Left lobe of liver (tissue), 2 donors: Measurements from ENCODE around the gene RNFT2. TPM values are rescaled to one million over a fixed set of nuclear protein-coding genes. Genes with fewer than 3 reads are reported as not detected.

Experiments used
- ATAC-seq: fragments of 200-7000 bp; cut with Tn5 transposase; one replicate; pipeline ENCODE4 v1.9.1; 2020; ENCODE audit warnings: mild to moderate bottlenecking, moderate library complexity
- DNase-seq: peaks from one replicate; pipeline ENCODE4 v3.0.0-alpha.2; 2020; ENCODE audit warnings: low spot score
- total RNA-seq: library from RNA; stranded (reverse); gene quantifications from one replicate; pipeline ENCODE4 v1.2.1, GENCODE V29; 2021
- donor health status: DM: no; HTN: no; CAD: no; lungs with moderate emphysema.
- donor health status: DM: no; HTN: yes; CAD: no.

Gene RNFT2, protein sequence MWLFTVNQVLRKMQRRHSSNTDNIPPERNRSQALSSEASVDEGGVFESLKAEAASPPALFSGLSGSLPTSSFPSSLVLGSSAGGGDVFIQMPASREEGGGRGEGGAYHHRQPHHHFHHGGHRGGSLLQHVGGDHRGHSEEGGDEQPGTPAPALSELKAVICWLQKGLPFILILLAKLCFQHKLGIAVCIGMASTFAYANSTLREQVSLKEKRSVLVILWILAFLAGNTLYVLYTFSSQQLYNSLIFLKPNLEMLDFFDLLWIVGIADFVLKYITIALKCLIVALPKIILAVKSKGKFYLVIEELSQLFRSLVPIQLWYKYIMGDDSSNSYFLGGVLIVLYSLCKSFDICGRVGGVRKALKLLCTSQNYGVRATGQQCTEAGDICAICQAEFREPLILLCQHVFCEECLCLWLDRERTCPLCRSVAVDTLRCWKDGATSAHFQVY
- total RNA-seq: 0.40 TPM

- DNase-seq (peak; percentile 100), ATAC-seq (peak; percentile 94)
Observed at GRCh38 chr12:116737774-116738657, at the start of gene RNFT2, which contains the start of gene SPRING1. Gene RNFT2, plus strand, starts transcription at chr12:116738315. Its CDS starts 2,183 bp downstream, at chr12:116740498. Gene SPRING1, minus strand, starts transcription at chr12:116738069. Its CDS starts 169 bp downstream, at chr12:116737900.

- ATAC-seq (no peak), DNase-seq (no peak)
Observed at GRCh38 chr12:116689521-116689920, 48.6 kb upstream of the RNFT2 start.

GRCh38 chr12:116689979-116690744 lies 48.0 kb upstream of the RNFT2 start:
- no peak for ATAC-seq
- no peak for DNase-seq

- ATAC-seq: no peak
Observed at GRCh38 chr12:116691205-116691604, 46.9 kb upstream of the RNFT2 start.

GRCh38 chr12:116691636-116692035 lies 46.5 kb upstream of the RNFT2 start:
- no peak for DNase-seq
- ATAC-seq: no peak

More at GRCh38 chr12:116691205-116691604, 46.9 kb upstream of the RNFT2 start:
- no peak for DNase-seq

DNA sequence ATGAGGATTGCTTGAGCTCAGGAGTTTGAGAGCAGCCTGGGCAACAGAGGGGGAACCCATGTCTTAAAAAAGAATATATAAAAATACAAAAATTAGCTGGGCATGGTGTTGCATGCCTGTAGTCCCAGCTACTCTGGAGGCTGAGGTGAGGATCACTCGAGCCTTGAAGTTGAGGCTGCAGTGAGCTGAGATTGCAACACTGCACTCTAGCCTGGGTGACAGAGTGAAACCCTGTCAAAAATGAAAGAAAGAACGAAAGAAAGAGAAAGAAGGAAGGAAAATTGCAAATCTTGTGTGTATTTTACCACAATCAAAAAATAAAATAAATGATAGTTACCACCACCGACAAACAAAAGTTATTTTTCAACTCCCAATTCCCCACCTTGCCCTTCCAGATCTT lies 45.5 kb upstream of the RNFT2 start:
- ATAC-seq (peak; percentile 48), DNase-seq (no peak)

DNA sequence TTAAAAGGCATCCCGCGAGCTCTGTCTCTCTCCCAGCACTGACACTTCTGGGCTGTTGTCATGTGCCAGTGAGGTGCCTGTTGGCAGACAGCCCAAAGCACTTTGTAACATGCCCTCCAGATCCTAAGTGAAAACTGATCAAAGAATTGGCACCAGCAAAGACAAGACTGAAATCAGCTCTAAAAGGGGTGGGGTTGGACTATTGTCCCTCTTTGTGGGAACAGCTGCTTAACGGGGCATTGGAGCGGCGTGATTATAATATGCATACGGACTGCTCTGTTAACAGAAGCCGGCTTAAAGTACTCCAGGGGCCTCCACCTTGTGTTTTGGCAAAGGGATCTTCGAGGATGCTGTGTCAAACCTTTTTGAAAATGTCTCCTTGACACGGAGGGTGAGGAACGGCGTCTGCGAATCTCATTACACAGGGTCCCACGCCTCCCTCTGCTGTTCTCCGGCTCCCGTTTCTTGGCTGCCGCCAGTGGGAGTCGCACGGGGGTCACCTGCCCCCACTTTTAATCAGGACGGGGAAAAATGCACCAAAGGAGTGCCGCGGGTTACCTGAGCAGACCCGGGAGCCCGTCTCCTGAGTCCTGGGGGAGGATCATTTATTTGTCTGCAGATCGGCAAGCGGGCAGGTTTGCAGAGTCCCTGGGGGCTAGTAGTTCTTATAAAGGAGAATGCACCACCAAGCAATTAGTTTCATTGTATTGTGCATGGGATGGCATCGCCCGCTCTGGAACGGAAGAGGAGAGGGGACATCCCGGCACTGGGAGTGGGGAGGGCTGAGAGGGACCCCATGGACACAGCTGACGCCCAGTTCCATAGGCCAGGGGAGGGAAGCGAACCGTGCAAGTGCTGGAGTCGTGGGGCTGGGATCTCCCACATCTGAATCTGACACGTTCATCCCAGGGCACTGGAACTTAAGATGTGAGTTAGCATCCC lies 44.6 kb upstream of the RNFT2 start:
- ATAC-seq: peak; percentile 79
- peak; percentile 85 for DNase-seq

- no peak for DNase-seq
- peak; percentile 20 for ATAC-seq
Observed at GRCh38 chr12:116694653-116695463, 43.3 kb upstream of the RNFT2 start.

DNA sequence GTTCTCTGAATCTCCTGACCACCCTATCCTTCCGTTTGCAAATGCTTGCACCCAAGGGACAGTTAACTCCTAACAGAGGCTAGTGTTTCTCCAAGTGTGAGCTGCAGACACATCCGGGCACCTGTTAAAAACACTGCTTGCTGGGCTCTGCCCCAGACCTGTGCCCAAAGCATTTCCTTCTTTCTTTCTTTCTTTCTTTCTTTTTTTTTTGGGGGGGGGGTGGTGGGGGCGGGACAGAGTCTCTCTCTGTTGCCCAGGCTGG lies 42.7 kb upstream of the RNFT2 start:
- DNase-seq: no peak
- no peak for ATAC-seq

- DNase-seq: no peak
- peak; percentile 10 for ATAC-seq
Observed at GRCh38 chr12:116697305-116697704, 40.8 kb upstream of the RNFT2 start.

GRCh38 chr12:116697716-116698115 lies 40.4 kb upstream of the RNFT2 start:
- peak; percentile 17 for ATAC-seq
- no peak for DNase-seq

DNA sequence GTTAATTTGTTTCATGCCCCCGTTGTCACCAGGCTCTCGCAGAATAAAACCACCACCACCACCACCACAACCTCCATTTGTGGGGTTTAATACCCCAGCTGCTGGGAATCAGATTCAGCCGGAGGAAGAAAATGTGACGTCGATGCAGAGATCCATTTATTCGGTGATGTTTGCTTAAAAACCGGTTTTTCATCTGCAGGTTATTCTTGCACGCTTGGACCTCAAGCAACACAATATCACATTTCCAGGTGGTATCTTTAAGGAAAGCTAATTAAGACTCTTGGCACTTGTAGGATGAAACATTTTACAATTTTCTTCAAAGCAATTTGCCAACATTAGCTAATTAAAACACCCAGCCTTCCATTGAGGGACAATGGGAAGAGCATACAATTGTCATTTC lies 40.0 kb upstream of the RNFT2 start:
- DNase-seq (no peak), ATAC-seq (no peak)

- DNase-seq (no peak), ATAC-seq (peak; percentile 53)
Observed at GRCh38 chr12:116698554-116699075, 39.5 kb upstream of the RNFT2 start.

DNA sequence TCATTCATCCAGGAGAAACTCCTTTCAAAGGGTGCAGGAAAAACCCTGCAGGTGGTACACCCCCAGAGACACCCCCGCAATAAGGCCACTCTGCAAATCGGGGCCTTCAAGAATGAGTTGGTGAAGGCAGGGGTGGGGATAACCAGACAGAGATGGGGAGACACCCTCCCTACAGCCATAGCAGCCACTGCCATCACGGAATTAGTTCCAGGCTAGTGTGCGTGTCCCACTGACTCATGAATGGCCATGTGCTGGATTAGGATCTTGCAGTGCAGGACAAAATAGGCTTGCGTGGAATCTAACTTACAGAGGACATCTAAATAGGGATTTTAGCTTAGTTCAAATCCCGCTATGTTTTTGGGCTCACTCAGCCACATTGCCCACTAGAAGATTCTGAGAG lies 38.0 kb upstream of the RNFT2 start:
- ATAC-seq: no peak
- DNase-seq: no peak

- ATAC-seq (no peak), DNase-seq (no peak)
Observed at GRCh38 chr12:116701432-116701831, 36.7 kb upstream of the RNFT2 start.

- ATAC-seq: peak; percentile 97
- peak; percentile 68 for DNase-seq
Observed at GRCh38 chr12:116703214-116703795, 34.8 kb upstream of the RNFT2 start.

- no peak for DNase-seq
Observed at GRCh38 chr12:116707751-116708150, 30.4 kb upstream of the RNFT2 start.

More at GRCh38 chr12:116707751-116708150, 30.4 kb upstream of the RNFT2 start:
- no peak for ATAC-seq
